Keratinocyte (primary cell): ENCODE measurements around the gene SLCO3A1. TPM values are rescaled to one million over a fixed set of nuclear protein-coding genes. Genes with fewer than 3 reads are reported as not detected.

Experiments used
- DNase-seq: peaks from one replicate; pipeline ENCODE4 v3.0.0-alpha.2; 2011; ENCODE audit warnings: low read depth, missing footprints, low spot score
- FAIRE-seq: peaks from 2 replicates; lab custom pipeline; 2011; peaks lifted over from hg19 to GRCh38; lab: Jason Lieb, UNC
- H2AFZ ChIP-seq: 2 replicates; pipeline ENCODE4 v1.6.0; 2012; ENCODE audit warnings: low read length, control low read depth, inconsistent platforms; ENCODE audit not compliant: control insufficient read depth
- H3K27ac ChIP-seq: 2 replicates; pipeline ENCODE4 v1.5.1; 2011; ENCODE audit warnings: low read length; ENCODE audit not compliant: control insufficient read depth, insufficient read depth
- H3K27me3 ChIP-seq: 3 replicates; pipeline ENCODE4 v1.6.0; 2011; ENCODE audit warnings: low read length; ENCODE audit not compliant: control insufficient read depth, insufficient read depth; ENCODE audit errors: extremely low read depth
- H3K36me3 ChIP-seq, 2 experiments: 2 replicates in 1 of 2; 3 replicates in 1 of 2; pipeline ENCODE4 v1.5.1; 2011; ENCODE audit warnings: low read length in 2 of 2, mild to moderate bottlenecking in 1 of 2; ENCODE audit not compliant: control insufficient read depth in 2 of 2, insufficient read depth in 2 of 2; ENCODE audit errors: extremely low read depth in 1 of 2
- H3K4me1 ChIP-seq: 3 replicates; pipeline ENCODE4 v1.5.1; 2011; ENCODE audit warnings: low read length; ENCODE audit not compliant: control insufficient read depth, insufficient read depth; ENCODE audit errors: extremely low read depth
- H3K4me2 ChIP-seq: 3 replicates; pipeline ENCODE4 v1.6.0; 2011; ENCODE audit warnings: low read depth, low read length; ENCODE audit not compliant: control insufficient read depth, insufficient read depth; ENCODE audit errors: extremely low read depth
- H3K4me3 ChIP-seq, 3 experiments: fragments of 200-600 bp in 1 of 3; sonication (generic) in 1 of 3; 2 replicates in 2 of 3; 3 replicates in 1 of 3; pipeline ENCODE4 v1.5.1; 2011 to 2016; ENCODE audit warnings: low read length in 3 of 3, mild to moderate bottlenecking in 3 of 3, control low read depth in 2 of 3, inconsistent platforms in 1 of 3, low read depth in 1 of 3, mixed read lengths in 1 of 3, mixed run types in 1 of 3, moderate library complexity in 1 of 3; ENCODE audit not compliant: control insufficient read depth in 2 of 3, insufficient read depth in 2 of 3; ENCODE audit errors: extremely low read depth in 1 of 3
- H3K79me2 ChIP-seq: 2 replicates; pipeline ENCODE4 v1.6.0; 2012; ENCODE audit warnings: low read length; ENCODE audit not compliant: control insufficient read depth, insufficient read depth
- H3K9ac ChIP-seq: 3 replicates; pipeline ENCODE4 v1.6.0; 2011; ENCODE audit warnings: low read length; ENCODE audit not compliant: control insufficient read depth, insufficient read depth; ENCODE audit errors: extremely low read depth
- H3K9me1 ChIP-seq: 3 replicates; pipeline ENCODE4 v1.6.0; 2011; ENCODE audit warnings: low read length; ENCODE audit not compliant: control insufficient read depth, insufficient read depth; ENCODE audit errors: extremely low read depth
- H3K9me3 ChIP-seq: 2 replicates; pipeline ENCODE4 v1.5.1; 2012; ENCODE audit warnings: low read depth, low read length; ENCODE audit not compliant: control insufficient read depth
- H4K20me1 ChIP-seq: 3 replicates; pipeline ENCODE4 v1.6.0; 2011; ENCODE audit warnings: low read length; ENCODE audit not compliant: control insufficient read depth, insufficient read depth; ENCODE audit errors: extremely low read depth
- EZH2 ChIP-seq: IDR thresholded peaks from one replicate; pipeline ENCODE4 v1.6.1; 2012; ENCODE audit warnings: inconsistent platforms, mild to moderate bottlenecking, low read length, moderate library complexity
- dilution Hi-C: fragments of 300-500 bp; cut with MboI; formaldehyde crosslinking; loops from one replicate; pipeline ENCODE4 v1.7.0; 2020; ENCODE audit warnings: low sequenced_read_pairs; ENCODE audit not compliant: extremely low pct_ligation_motif_present
- polyA plus RNA-seq, 5 experiments: library from polyadenylated mRNA; depleted of rRNA in 3 of 5; stranded (reverse) in 3 of 5; stranded (forward) in 1 of 5; unstranded in 1 of 5; fragments of >200 nt; gene quantifications; 1 replicate in 1 of 5; 2 replicates in 3 of 5; 3 replicates in 1 of 5; pipeline versions ENCODE4 v1.2.1 to v1.2.3, GENCODE V29; 2011 to 2012; ENCODE audit warnings: missing spikeins in 2 of 5, low read depth in 1 of 5, low replicate concordance in 1 of 5
- TF ChIP-seq, protein P1 (sequence below), 3 experiments: IDR thresholded peaks in 1 of 3; conservative IDR thresholded peaks in 1 of 3; optimal IDR thresholded peaks in 1 of 3; 2 replicates in 2 of 3; 3 replicates in 1 of 3; pipeline versions ENCODE3 to v1.5.1; 2011; ENCODE audit warnings: low read length in 3 of 3, mild to moderate bottlenecking in 3 of 3, moderate library complexity in 2 of 3, control low read depth in 1 of 3, inconsistent platforms in 1 of 3; ENCODE audit not compliant: insufficient read depth in 2 of 3; ENCODE audit errors: extremely low read depth in 1 of 3

Gene SLCO3A1
- polyA plus RNA-seq, 1 donor (not counting 4 experiments of a cell fraction or from before 2014, with no cell fraction given) = 21.3 TPM

DNA sequence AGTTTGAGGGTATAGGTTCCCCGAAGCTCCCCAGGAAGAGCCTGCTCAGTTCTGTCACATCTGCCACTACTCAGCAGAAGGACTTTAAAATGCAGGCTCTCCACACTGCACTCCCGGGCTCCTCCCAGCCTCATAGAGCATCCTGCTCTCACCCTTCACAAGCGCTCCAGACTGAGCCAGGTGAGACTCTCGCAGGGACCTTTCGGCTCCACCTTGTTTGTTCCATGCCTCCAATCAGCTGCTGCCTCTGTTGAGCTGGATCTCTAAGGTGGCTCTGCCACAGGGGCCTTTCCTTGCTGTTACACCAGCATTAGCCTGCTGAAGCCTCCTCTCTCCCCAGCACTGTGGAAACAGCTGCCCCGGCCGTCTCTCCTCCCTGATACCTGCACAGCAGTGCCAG, 56.1 kb downstream of the SLCO3A1 start:
- dilution Hi-C loops = no loop called here
- no peak for TF ChIP-seq EZH2
- no peak for FAIRE-seq
- DNase-seq = no peak
- Histone ChIP-seq H3K9ac (no peak overlapping the region), H3K4me3 (no peak overlapping the region), H2AFZ (no peak overlapping the region), H3K4me1 (peaks cover 16% of the 10 kb centered on the region), H3K9me1 (no peaks in the 10 kb centered on the region), H3K36me3 (peaks cover 0 to 2% of the 10 kb centered on the region in 2 experiments), H3K27ac (no peak overlapping the region), H3K27me3 (no peaks in the 10 kb centered on the region), H3K79me2 (peaks cover 14% of the 10 kb centered on the region), H3K9me3 (no peaks in the 10 kb centered on the region), H4K20me1 (no peaks in the 10 kb centered on the region), H3K4me2 (no peak overlapping the region)

DNA sequence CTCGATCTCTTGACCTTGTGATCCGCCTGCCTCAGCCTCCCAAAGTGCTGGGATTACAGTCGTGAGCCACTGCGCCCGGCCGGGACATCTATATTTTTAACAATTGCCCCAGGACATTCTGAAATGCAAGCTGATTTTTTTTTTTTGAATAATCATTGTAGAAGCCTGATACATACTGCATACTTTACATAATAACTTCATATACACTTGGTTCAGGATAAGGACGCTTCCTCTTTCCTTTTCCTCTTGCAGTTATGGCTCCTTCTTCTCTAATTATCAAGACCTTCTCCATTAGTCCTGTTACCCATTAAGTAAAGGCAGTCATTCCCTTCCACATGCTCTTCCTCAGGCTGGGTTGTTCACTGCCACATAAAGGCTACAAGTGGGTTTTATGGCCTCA, 58.3 kb downstream of the SLCO3A1 start:
- Histone ChIP-seq H3K9ac (no peak overlapping the region), H3K4me3 (no peak overlapping the region), H3K9me3 (no peaks in the 10 kb centered on the region), H3K79me2 (peaks cover 8% of the 10 kb centered on the region), H2AFZ (no peak overlapping the region), H3K9me1 (no peaks in the 10 kb centered on the region), H3K27me3 (no peaks in the 10 kb centered on the region), H3K4me1 (peaks cover 16% of the 10 kb centered on the region), H3K36me3 (peaks cover 3 to 4% of the 10 kb centered on the region in 2 experiments), H3K27ac (no peak overlapping the region), H4K20me1 (no peaks in the 10 kb centered on the region), H3K4me2 (no peak overlapping the region)
- FAIRE-seq = no peak
- TF ChIP-seq EZH2 = no peak
- TF ChIP-seq, protein P1, sequence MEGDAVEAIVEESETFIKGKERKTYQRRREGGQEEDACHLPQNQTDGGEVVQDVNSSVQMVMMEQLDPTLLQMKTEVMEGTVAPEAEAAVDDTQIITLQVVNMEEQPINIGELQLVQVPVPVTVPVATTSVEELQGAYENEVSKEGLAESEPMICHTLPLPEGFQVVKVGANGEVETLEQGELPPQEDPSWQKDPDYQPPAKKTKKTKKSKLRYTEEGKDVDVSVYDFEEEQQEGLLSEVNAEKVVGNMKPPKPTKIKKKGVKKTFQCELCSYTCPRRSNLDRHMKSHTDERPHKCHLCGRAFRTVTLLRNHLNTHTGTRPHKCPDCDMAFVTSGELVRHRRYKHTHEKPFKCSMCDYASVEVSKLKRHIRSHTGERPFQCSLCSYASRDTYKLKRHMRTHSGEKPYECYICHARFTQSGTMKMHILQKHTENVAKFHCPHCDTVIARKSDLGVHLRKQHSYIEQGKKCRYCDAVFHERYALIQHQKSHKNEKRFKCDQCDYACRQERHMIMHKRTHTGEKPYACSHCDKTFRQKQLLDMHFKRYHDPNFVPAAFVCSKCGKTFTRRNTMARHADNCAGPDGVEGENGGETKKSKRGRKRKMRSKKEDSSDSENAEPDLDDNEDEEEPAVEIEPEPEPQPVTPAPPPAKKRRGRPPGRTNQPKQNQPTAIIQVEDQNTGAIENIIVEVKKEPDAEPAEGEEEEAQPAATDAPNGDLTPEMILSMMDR (optimal IDR thresholded peaks at IDR 0.05 in 1 of 3, IDR thresholded peaks at IDR 0.05 in 1 of 3, conservative IDR thresholded peaks at IDR 0.05 in 1 of 3; ENCODE audit: extremely low read depth in 1 of 3, insufficient read depth in 2 of 3, low read length in 3 of 3) = no peak
- DNase-seq = no peak
- dilution Hi-C loops = no loop called here

DNA sequence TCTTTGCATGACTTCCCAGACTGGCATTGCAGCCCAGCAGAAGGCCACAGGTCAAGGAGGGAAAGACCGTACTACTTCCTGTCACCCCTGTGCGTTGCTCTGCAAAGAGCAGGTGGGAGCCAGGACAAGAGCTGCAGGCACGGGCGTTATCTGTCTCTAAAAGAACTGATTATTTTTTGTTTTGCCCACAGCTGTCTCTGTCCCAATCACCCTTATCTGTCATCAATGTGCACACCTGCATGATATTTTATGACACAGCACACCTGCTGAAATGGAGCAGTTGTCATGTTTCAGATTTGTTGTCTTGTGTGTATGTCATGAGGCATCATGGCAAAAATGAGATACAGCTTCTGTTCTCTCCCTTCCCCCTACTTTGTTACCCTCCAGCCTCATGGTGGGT, 58.8 kb downstream of the SLCO3A1 start:
- dilution Hi-C loops = no loop called here
- peak; percentile 69 for FAIRE-seq
- H3K4me3 ChIP-seq = no peak overlapping the region
- DNase-seq = no peak
- TF ChIP-seq, protein P1 (optimal IDR thresholded peaks at IDR 0.05 in 1 of 3, IDR thresholded peaks at IDR 0.05 in 1 of 3, conservative IDR thresholded peaks at IDR 0.05 in 1 of 3; ENCODE audit: extremely low read depth in 1 of 3, insufficient read depth in 2 of 3, low read length in 3 of 3) = no peak
- no peak for TF ChIP-seq EZH2
- H2AFZ ChIP-seq = no peak overlapping the region
- H4K20me1 ChIP-seq = no peaks in the 10 kb centered on the region
- no peak overlapping the region for H3K9ac ChIP-seq
- no peak overlapping the region for H3K27ac ChIP-seq
- no peak overlapping the region for H3K4me2 ChIP-seq
- peaks cover 16% of the 10 kb centered on the region for H3K4me1 ChIP-seq
- H3K36me3 ChIP-seq = peaks cover 3 to 4% of the 10 kb centered on the region in 2 experiments
- H3K9me3 ChIP-seq = no peaks in the 10 kb centered on the region
- H3K9me1 ChIP-seq = no peaks in the 10 kb centered on the region
- no peaks in the 10 kb centered on the region for H3K27me3 ChIP-seq
- peaks cover 8% of the 10 kb centered on the region for H3K79me2 ChIP-seq
